DMS79 (cell line): Measurements from ENCODE around the gene HECW1.
"Not testable (repeated sequence)": the region's sequence is repeated elsewhere in the genome, so short reads cannot be mapped to it uniquely, and the experiment has no call there.

Source experiments
- DNase-seq: peaks from one replicate; lab custom pipeline; 2025; lab: John Stamatoyannopoulos, UW

Gene HECW1

DNA sequence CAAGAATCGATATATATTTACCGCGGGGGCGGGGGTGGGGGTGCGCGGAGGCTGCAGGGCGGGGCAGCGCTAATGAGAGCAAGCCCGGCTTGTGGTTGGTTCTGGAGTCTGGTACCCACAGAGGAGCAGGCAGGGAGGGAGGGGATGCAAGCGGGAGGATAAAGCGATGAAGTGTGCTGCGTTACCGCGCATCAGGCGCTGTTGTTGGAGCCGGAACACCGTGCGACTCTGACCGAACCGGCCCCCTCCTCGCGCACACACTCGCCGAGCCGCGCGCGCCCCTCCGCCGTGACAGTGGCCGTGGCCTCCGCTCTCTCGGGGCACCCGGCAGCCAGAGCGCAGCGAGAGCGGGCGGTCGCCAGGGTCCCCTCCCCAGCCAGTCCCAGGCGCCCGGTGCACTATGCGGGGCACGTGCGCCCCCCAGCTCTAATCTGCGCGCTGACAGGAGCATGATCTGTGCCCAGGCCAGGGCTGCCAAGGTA, at the start of gene HECW1:
Gene HECW1 (plus strand): TSS at position 189 of the 482 bp plus-strand sequence. CDS start 131,259 bp downstream, outside the sequence.
- DNase-seq = no peak

DNA sequence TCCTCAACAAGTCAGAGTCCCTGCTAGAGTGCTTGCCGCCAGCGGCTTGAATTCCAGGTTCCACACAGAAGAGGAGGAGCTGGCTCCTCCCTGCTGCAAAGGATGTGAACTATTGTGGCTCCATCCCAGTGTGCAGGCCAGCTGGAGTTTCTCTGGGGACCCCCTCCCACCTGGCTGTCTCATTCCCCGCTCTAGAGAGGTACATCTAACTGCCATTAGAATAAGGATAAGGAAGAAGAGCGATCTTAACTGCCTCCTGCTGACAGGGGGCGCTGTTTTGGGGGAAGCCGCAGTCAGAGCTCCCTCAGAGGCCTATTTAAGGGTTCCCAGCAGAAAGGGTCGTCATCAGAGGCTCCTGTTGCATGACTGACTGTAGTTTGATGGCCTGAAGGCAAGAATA, 40.8 kb upstream of the HECW1 start:
- DNase-seq = no peak

DNA sequence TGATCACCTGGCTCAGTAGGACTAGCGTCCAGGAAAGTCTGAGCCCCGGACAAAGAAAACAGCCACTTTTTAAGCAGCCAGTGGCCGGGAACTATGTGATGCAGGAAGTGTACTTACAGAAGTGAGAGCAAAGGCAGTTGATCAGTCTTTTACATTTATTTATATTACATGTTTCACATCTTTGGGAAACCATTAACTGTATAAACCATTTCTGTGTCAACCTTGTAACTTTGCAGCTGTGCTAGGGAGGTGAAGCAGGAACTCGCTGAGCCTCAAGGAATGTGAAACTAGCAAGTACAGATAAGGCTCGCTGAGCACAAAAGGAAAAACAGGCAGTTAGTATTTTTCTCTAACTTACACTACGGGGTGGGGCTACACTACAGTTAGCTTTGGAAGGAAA, 39.9 kb upstream of the HECW1 start:
- no peak for DNase-seq

DNA sequence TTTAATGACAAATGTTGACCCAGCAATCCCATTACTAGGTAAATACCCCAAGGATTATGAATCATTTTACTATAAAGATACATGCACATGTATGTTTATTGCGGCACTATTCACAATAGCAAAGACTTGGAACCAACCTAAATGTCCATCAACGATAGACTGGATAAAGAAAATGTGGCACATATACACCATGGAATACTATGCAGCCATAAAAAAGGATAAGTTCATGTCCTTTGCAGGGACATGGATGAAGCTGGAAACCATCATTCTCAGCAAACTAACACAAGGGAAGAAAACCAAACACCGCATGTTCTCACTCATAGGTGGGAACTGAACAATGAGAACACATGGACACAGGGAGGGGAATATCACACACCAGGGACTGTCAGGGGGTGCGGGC, 38.6 kb upstream of the HECW1 start:
- not testable (repeated sequence) for DNase-seq

DNA sequence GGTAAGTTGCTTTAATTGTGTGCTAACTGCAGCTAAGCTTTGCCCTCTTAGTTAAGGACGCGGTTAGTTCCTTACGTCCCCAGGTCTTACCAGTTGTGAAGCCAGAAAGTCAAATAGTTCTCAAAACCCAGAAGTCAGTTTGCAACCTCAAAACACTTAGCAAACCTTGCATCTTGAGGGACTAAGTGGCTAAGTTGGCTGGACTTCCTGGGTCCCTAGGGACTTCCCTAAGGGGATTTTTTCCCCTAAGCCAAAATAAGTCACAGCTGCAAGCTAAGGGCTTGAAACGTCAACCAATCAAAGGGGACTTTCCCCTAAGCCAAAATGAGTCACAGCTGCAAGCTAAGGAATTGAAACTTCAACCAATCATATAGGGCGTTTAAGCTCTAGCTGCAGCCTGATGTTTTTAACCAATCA, 36.2 kb upstream of the HECW1 start:
- DNase-seq = no peak

DNA sequence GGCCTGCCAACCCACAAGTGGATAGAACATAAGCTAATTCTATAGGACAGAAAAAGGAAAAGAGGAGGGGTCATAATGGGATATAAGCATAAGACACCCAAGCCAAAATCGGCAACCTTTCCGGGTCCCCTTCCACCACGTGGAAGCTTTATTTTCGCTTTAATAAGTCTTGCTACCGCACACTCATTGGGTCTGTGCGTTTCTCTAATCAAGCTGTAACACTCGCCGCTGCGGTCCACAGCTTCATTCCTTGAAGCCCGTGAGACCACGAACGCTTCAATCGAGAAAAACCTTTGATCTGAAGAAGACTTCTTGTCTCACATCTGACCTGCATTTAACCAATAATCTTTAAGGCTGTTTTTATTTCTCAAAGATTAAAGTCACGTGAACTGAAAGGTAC, 35.8 kb upstream of the HECW1 start:
- DNase-seq = no peak

DNA sequence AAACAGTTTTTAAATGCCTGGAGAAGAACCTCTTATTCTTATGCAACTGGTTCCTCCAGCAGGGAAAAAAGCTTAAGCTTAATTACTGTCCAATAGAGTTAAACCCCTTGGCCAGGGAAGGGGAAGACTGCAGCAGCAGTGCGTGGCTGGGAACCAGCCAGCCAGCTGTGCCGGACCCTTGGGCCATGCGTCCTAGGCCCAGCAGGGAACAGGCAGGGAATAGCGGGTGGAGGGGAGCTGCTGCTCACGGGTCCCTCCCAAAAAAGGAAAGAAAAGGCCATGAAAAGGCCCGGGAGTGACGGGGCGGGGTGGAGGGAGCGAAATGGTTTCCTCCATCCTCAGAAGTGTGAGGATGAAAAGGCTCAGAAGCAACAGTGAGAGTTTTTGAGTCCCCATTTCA, 35.2 kb upstream of the HECW1 start:
- DNase-seq = no peak

DNA sequence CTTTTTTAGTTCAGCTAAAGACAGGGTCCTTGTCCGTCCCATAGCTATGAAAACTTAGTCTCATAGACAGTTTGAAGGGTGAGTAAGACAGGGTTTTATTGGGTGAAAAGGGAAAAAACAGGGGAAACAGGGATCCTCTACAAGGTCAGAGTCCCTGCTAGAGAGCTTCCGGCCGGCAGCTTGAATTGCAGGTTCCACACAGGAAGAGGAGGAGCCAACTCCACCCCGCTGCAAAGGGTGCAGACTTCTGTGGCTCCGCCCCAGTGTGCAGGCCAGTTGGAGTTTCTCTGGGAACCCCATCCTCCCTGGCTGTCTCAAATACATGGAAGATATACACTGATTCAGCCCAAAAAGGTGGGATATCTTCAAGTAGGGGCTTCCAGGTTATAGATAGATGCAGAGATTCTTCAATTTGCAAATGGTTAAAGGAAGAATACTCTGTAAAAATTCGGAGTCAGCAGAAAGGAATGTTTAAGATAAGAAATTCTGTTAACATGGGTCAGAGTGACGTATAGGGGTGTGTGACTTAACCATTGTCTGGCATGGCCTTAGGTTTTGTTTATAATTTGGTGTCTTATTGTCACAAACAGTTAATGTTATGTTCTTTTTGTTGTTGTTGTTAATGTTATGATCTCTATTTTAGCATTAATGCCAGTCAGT, 34.6 kb upstream of the HECW1 start:
- no peak for DNase-seq

DNA sequence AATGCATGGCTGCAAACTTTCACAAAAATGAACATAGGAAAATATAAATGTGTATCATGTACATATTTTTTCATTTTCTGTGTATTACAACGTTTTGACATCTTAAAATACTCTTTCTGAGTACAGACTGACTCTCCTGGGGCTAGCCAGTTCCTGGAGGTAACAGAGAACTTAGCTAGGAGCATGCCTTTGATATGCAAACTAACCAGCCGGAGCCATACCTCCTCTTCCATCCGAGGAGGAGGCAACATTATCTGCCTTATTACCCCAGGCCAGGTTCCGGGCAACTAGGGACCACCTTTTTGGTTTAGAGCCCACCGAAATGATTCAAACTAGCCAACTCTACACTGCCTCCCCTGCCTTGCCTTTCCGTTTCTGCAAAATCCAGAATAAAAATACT, 33.7 kb upstream of the HECW1 start:
- DNase-seq = no peak

DNA sequence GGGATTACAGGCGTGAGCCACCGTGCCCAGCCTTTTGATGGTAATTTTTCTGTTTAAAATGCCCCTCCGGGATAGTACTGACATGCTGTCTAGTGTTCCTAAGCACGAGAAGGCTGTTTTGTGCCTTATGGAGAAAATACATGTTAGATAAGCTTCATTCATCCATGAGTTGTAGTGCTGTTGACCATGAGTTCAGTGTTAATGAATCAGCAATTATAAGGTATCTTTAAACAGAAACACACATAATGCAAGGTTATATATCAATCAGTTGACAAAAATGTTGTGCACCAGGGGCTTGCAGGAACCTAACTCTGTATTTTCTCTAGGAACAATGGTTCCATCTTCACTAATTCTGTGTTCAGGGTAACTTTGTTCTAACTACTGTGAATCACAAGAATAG, 30.8 kb upstream of the HECW1 start:
- no peak for DNase-seq

DNA sequence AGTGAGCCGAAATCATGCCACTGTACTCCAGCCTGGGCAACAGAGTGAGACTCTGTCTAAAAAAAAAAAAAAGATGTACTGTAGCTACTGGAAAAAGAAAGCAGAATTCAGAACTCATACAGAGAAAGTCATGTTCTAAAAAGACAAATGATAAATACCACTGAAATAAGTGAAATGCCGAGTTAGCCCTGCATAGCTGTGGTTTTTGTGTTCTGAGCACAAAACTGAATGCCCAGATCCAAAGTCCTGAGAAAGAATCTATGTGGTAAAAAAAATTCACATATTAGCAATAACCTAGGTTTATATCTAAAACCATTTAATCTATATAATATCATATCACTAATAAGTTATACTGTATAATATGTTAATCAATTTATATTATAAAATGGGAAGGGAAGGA, 29.3 kb upstream of the HECW1 start:
- DNase-seq = no peak

DNA sequence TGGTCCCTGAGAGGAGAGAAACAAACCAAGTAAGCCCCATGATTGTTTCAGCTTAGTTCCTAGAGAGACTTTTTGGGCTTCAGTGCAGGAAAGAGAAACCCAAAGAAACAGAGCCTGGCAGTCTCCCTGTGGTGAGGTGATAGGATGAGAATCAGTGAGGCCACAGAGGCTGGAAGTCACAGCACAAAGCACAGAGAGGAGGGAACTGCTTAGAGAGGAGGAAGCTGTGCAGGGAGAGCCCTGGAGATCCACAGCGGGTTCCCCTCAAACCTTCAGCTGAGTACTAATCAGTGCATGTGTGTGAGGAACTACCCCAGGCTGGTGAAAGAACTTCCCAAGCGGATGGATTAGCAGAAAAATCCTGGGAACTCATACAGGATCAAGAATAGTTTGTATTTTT, 27.4 kb upstream of the HECW1 start:
- no peak for DNase-seq

DNA sequence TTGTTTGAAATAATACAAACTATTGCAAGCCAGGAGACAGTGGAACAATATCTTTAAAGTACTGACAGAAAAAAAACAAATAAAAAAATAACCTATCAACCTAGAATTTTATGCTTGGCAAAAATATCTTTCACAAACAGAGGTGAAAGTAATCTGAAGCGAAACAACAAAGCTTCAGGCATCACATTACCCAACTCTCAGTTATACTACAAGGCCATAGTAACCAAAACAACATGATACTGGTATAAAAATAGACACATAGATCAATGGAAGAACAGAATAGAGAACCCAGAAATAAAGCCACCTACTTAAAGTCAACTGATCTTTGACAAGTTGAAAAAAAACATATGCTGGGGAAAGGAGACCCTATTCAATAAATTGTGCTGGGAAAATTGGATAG, 26.5 kb upstream of the HECW1 start:
- no peak for DNase-seq

DNA sequence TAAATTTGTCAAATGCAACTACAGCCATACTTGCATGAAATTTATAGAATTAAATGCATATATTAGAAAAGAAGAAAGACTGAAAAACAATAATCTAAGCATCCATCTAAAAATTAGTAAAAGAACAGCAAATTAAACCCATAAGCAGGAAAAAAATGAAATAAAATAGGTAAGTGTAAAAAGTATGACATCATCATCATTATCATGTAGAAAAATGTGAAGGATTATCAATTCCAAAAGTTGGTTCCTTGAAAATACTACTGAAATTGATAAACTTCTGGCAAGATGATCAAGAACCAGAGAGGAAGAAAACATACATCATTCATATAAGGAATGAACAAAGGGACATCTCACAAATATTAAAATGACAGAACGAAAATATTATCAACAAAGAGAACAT, 19.6 kb upstream of the HECW1 start:
- DNase-seq = no peak

DNA sequence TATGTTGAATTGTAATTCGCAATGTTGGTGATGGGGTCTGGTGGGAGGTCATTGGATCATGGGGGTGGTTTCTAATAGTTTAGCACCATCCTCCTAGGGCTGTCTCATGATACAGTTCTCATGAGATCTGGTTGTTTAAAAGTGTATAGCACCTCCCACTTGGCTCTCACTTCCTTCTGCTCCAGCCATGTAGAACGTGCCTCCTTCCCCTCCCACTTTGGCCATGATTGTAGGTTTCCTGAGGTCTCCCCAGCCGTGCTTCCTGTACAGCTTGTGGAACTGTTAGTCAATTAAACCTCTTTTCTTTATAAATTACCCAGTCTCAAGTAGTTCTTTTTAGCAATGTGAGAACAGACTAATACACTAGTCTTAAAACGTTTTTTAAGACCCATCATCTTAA, 15.6 kb upstream of the HECW1 start:
- no peak for DNase-seq

DNA sequence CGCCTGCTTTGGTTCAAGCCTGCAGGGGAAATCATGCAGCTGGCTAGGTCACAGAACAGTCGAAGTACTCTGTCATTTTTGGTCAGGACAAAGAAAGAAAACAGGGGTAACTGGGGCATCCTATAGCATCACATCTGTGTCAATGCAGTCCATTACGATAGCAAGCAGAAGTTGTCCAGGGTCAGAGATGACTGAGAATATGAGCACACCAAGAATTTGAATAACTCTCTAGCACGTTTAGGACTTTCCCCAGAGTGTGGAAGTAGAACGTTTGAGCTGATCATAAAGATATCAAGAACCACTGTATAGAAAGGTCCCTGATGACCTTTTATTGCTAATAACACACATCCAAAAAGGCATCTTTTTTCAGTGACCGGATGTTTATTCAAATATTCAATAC, 12.7 kb upstream of the HECW1 start:
- no peak for DNase-seq

DNA sequence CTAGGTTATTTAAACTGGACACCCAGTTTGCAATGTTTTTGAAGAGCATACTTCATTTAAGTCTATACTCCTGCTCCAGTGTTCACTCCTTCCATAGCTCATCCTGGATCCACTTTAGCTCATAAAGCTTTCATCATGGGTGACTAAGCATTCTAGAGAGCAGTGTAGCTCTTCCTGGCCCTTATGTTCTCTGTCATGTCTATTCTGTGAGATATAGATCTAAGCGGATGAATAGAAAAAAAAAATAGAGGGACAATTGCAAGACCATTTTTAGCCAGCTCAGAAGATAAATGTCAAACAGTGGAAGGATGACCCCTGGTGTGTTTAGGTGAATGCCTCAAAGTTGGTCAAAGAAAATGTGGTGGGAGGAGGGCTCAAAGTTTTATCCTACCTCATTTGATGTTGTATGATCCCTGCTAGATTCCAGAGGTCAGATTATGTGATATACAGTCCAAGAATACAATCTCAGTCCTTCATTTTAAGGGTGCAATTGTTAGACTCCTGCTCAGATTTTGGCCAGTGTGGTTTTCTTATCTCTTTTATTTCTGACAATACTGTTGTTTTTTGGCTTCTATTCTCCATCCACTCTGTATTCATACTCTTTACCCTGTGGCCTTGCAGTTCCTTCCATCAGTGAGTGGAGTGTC, 7.5 kb upstream of the HECW1 start:
- DNase-seq = no peak

DNA sequence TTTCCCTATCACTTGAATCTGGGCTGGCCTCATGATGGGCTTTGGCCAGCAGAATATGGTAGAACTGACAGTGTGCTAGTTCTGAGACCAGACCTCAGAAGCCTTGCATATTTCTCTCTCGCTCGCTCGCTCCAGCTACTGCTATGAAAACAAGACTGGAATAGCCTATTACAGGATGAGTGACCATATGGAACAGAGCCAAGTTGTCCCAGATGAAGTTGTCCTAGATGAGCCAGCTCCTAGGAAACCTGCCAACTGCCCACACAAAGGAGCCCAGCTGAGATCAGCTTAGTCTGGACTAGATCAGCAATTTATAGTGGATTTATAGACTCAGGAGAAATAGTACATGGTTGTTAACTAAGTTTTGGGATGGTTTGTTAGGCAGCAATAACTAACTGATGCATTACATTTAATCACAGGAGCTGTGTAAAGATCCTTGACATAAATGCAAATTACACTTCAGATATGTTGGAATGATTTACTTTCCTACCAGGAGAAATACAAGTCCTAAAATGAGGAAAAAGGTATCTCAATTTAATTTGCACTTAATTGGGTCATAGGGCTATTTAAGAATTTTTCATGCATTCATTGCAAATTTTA, 6.8 kb upstream of the HECW1 start:
- no peak for DNase-seq

DNA sequence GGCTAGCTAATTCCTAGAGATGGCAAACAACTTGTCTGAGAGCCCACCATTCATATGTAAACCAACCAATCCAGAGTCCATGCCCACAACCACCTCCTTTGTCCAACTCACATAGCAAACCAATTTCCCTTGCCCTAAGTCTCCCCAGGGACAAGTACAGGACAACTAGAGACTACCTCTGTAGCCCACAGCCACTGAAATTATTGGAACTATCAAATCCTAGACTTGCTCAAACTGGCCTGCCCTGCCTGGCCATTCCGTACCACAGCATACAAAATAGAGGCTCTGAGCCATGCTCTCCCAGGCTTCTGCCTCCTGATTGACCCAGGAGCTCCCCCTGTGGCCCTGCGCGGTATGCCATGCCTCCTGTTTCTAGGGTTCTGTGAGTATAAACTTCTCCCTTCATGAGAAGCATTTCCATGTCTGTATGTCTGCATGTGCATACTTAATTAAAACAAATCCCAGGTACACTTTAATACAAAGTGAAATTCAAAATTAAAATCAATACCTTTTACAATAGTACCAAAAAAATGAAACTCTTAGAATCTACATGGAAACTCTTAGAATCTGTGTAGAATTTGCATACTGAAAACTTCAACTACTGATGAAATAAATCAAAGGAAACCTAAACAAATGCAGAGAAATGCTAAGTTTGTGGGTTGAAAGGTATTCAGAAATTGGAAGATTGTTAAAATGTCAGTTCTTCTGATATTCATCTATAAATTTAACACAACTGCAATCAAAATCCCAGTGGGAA, 4.0 kb upstream of the HECW1 start:
- no peak for DNase-seq

DNA sequence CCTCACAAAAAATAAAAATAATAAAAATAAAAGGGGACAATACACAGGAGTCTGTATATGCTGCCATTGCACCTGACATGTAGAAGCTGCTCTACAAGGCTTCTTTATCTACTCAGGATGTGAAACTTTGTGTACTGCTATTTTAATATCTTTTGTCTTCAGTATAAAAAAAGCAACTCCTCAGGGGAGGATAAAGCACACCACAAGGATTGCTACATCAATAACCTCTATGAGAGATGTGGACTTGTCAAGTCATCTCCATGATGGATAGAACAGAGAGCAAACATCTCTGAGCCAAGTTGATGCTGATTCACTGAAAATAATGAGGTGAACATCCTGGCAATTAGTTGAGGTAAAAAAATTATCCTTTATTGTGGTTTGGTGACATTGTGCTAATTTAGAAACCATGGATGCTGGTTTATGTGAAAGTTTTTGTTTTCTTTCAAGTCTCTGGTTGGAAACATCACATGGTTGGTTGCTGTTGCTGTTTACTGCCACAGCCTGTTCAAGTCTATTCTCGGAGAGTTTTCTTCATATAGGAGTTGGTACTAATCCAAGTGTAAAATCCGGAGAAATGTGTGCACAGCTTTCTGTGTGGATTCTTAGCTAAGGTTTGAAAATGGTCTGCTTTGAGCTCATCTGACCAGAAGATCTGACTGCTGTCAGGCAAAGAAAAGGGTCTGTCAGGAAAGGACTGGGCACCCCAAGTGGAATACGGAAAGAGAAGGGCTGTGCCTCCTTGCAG, 1.5 kb upstream of the HECW1 start:
- no peak for DNase-seq

DNA sequence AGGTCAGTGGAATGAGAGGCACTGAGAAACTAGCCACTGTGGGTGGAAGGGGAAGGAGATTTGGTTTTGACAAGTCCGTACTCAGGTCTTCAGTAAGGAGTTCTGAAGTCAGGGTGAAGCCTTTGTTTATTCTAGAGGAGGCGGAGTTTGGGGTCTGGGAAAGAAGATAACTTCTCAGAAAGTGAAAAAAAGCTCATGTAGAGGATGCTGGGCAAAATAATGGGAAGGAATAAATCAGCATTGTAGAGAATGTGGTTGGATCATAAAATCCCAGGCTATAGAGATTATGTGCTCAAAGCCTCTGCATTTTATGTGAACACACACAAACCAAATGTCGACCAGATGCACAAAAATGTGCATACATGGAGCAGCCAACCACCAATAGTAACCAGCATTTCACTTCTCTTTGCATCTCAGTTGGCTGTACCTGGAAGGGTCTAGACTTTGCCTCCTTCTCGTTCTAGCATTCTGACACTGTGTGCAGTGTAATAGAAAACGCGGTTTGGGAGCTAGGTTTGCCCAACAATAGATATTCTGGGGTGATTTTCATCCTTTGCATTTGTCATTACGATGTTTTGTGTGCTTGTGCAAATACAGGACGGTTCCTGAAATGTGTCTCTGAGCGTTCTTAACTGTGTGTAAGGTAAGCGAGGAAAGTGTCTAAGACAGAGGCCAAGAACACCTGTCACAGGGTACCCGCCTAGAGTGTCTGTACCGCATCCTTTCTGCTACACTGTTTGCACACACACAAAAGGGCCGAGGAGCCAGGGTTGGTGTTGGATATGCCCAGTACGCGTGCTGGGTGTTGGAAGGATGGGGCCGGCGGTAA, 603 bp upstream of the HECW1 start:
- no peak for DNase-seq
